ENCODE measurements around the gene TRIM14. TPM values are rescaled to one million over a fixed set of nuclear protein-coding genes. Genes with fewer than 3 reads are reported as not detected.
A peak's percentile ranks its signal among the peaks of the same experiment; 100 is the strongest.

TRIM14 gene
- total and polyA plus RNA-seq, 10 of the 15 experiments (the other 5 are each of a cell fraction or from before 2014, with no cell fraction given), result 8.6 to 53.3 (median 35.7) TPM

DNA sequence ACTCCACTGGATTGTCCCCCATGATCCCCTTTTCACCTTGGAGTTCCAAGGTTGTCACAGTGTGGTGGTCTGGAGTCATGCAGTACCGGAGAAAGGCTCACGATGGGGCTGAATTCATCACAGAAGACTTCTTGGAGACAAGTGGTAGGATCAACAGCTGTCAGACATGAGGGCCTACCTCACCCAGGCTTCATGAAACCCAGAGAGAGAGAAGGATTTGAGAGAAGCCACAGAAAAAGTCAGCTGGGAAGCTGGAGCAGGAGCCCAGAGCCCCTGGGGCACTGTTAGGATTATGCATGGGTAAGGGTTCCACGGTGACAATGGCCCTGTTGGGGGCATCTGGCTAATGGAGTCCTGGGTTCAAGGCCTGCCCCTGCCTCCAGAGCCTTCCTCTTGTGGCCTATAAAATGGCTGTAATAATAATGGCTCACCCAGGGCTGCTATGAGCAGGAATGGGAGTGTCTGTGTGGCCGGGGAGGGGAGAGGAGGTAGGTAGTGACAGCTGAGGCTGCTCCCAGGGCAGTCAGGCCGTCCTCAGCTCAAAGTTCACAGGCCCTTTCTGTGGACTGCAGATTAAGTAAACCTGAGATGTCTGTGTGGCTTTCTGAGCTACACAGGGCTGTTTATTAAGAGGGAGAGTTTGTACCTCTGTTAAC is 910 bp downstream of the TRIM14 start:
- Histone ChIP-seq H3K9ac (ENCODE audit: control insufficient read depth, insufficient read depth, low read length) (peak overlapping the region; percentile 88), H3K4me1 (ENCODE audit: control insufficient read depth, insufficient read depth, low read length) (peaks cover 25% of the 10 kb centered on the region)
- TF ChIP-seq PML (IDR thresholded peaks at IDR 0.05; ENCODE audit: low read length), result no peak
- TF ChIP-seq RFX5 (IDR thresholded peaks at IDR 0.05; ENCODE audit: low read depth, low read length), result no peak
- TF ChIP-seq BACH1 (IDR thresholded peaks at IDR 0.05; ENCODE audit: borderline replicate concordance), result no peak
- TF ChIP-seq SIN3A (IDR thresholded peaks at IDR 0.05; ENCODE audit: low read depth, low read length), result no peak
- TF ChIP-seq, protein P1, sequence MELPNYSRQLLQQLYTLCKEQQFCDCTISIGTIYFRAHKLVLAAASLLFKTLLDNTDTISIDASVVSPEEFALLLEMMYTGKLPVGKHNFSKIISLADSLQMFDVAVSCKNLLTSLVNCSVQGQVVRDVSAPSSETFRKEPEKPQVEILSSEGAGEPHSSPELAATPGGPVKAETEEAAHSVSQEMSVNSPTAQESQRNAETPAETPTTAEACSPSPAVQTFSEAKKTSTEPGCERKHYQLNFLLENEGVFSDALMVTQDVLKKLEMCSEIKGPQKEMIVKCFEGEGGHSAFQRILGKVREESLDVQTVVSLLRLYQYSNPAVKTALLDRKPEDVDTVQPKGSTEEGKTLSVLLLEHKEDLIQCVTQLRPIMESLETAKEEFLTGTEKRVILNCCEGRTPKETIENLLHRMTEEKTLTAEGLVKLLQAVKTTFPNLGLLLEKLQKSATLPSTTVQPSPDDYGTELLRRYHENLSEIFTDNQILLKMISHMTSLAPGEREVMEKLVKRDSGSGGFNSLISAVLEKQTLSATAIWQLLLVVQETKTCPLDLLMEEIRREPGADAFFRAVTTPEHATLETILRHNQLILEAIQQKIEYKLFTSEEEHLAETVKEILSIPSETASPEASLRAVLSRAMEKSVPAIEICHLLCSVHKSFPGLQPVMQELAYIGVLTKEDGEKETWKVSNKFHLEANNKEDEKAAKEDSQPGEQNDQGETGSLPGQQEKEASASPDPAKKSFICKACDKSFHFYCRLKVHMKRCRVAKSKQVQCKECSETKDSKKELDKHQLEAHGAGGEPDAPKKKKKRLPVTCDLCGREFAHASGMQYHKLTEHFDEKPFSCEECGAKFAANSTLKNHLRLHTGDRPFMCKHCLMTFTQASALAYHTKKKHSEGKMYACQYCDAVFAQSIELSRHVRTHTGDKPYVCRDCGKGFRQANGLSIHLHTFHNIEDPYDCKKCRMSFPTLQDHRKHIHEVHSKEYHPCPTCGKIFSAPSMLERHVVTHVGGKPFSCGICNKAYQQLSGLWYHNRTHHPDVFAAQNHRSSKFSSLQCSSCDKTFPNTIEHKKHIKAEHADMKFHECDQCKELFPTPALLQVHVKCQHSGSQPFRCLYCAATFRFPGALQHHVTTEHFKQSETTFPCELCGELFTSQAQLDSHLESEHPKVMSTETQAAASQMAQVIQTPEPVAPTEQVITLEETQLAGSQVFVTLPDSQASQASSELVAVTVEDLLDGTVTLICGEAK (IDR thresholded peaks at IDR 0.05; ENCODE audit: borderline replicate concordance), result 0 out of 2 replicates have a peak, but pooled peaks have one; percentile 11
- peak; percentile 66; the same call in 1 of the 2 replicates for TF ChIP-seq SMC3 (IDR thresholded peaks at IDR 0.05; ENCODE audit: borderline replicate concordance, low read length)
- TF ChIP-seq MXI1 (IDR thresholded peaks at IDR 0.05; ENCODE audit: low read depth, low read length), result 0 out of 2 replicates have a peak, but pooled peaks have one; percentile 29
- TF ChIP-seq NFXL1 (IDR thresholded peaks at IDR 0.05; ENCODE audit: borderline replicate concordance), result no peak
- TF ChIP-seq, protein P2, sequence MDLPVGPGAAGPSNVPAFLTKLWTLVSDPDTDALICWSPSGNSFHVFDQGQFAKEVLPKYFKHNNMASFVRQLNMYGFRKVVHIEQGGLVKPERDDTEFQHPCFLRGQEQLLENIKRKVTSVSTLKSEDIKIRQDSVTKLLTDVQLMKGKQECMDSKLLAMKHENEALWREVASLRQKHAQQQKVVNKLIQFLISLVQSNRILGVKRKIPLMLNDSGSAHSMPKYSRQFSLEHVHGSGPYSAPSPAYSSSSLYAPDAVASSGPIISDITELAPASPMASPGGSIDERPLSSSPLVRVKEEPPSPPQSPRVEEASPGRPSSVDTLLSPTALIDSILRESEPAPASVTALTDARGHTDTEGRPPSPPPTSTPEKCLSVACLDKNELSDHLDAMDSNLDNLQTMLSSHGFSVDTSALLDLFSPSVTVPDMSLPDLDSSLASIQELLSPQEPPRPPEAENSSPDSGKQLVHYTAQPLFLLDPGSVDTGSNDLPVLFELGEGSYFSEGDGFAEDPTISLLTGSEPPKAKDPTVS (IDR thresholded peaks at IDR 0.05; ENCODE audit: low read depth, low read length), result no peak
- peak; percentile 64; the same call in 1 of the 2 replicates for TF ChIP-seq TCF12 (IDR thresholded peaks at IDR 0.05; ENCODE audit: low read depth, low read length)
- peak; percentile 67 for TF ChIP-seq RAD21 (IDR thresholded peaks at IDR 0.05; ENCODE audit: insufficient read depth, low read depth, low read length)
- TF ChIP-seq POLR2A (IDR thresholded peaks at IDR 0.05; ENCODE audit: low read depth, low read length), result no peak
- TF ChIP-seq, protein P3, sequence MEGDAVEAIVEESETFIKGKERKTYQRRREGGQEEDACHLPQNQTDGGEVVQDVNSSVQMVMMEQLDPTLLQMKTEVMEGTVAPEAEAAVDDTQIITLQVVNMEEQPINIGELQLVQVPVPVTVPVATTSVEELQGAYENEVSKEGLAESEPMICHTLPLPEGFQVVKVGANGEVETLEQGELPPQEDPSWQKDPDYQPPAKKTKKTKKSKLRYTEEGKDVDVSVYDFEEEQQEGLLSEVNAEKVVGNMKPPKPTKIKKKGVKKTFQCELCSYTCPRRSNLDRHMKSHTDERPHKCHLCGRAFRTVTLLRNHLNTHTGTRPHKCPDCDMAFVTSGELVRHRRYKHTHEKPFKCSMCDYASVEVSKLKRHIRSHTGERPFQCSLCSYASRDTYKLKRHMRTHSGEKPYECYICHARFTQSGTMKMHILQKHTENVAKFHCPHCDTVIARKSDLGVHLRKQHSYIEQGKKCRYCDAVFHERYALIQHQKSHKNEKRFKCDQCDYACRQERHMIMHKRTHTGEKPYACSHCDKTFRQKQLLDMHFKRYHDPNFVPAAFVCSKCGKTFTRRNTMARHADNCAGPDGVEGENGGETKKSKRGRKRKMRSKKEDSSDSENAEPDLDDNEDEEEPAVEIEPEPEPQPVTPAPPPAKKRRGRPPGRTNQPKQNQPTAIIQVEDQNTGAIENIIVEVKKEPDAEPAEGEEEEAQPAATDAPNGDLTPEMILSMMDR (IDR thresholded peaks at IDR 0.05 in 2 of 3, conservative IDR thresholded peaks at IDR 0.05 in 1 of 3; ENCODE audit: control insufficient read depth in 2 of 3, extremely low read depth in 1 of 3, insufficient read depth in 1 of 3, low read depth in 3 of 3, low read length in 3 of 3), result peak; percentile 62 to 77 (median 66)

More for the DNA sequence above, 910 bp downstream of the TRIM14 start:
- no peak for DNase-seq (ENCODE audit: low read depth, low spot score)
- in situ Hi-C loops (cut with MboI), result no loop called here
- peaks cover 0 to 6% of the 10 kb centered on the region in 2 experiments; a peak in 2 of 4 replicates for H3K36me3 ChIP-seq (ENCODE audit: control insufficient read depth in 2 of 2, insufficient read depth in 2 of 2, low read length in 1 of 2)
- H3K4me3 ChIP-seq, result peak overlapping the region; percentile 77
- intact Hi-C loops (cut with micrococcal nuclease; ENCODE audit: unreplicated experiment), result loop anchor here (1.0 to 5.0 kb wide), 5 partner anchors 15 to 145 kb away; partner anchors contain the start of gene CORO2A
- no peaks in the 10 kb centered on the region for H4K20me1 ChIP-seq (ENCODE audit: control insufficient read depth, insufficient read depth)
- H3K9me3 ChIP-seq (replicated peaks; ENCODE audit: control insufficient read depth, insufficient read depth, low read length), result no peaks in the 10 kb centered on the region
- FAIRE-seq, result peak; percentile 83
- RAD21 ChIA-PET (ENCODE audit: unreplicated experiment), result interaction anchor here (0.5 to 3.1 kb wide), 18 partner anchors 9 to 195 kb away, joined by 3 to 34 read pairs (median 10); partner anchors contain the start of genes TBC1D2 and TRMO
- peak overlapping the region; percentile 90 for H3K27ac ChIP-seq (ENCODE audit: control insufficient read depth, insufficient read depth)
- SMC1A ChIA-PET (ENCODE audit: uncharacterized antibody, unreplicated experiment), result interaction anchor here (0.7 to 2.7 kb wide), 24 partner anchors 9 to 658 kb away, joined by 3 to 26 read pairs (median 5); partner anchors contain the start of gene TBC1D2
- ATAC-seq, result peak; percentile 81
- H2AFZ ChIP-seq (ENCODE audit: control insufficient read depth, low read depth, low read length), result peak overlapping the region; percentile 85
- POLR2A ChIA-PET, result interaction anchor here (1.0 to 2.7 kb wide), 10 partner anchors 9 to 138 kb away, joined by 3 to 17 read pairs (median 4); partner anchors contain the start of genes NANS and TBC1D2
- BruUV-seq (replicated peaks), result TSS peak; percentile 70
- CTCF ChIA-PET, result interaction anchor here (0.6 to 2.9 kb wide), 26 partner anchors 9 to 500 kb away, joined by 3 to 49 read pairs (median 5); partner anchors contain the start of gene TBC1D2
- 2% methylated on average over 5 of the region's 5 CpGs for WGBS (ENCODE audit: insufficient coverage, insufficient replicate concordance, low lambda C conversion rate, missing lambda C conversion rate)
- peak overlapping the region; percentile 81 for H3K4me2 ChIP-seq (ENCODE audit: control insufficient read depth, insufficient read depth)
- peaks cover 23% of the 10 kb centered on the region for H3K79me2 ChIP-seq (ENCODE audit: control insufficient read depth, insufficient read depth, low read length)
- H3K27me3 ChIP-seq (replicated peaks in 1 of 2; ENCODE audit: control insufficient read depth in 2 of 2, insufficient read depth in 2 of 2, low read length in 1 of 2), result no peaks in the 10 kb centered on the region
